Endothelial cell of umbilical vein (primary cell): ENCODE data around the gene ATG5. TPM values are rescaled to one million over a fixed set of nuclear protein-coding genes. Genes with fewer than 3 reads are reported as not detected.

Experiments
- BruUV-seq: library from RNA; stranded (reverse); fragments of 400-500 nt; replicated peaks from 2 replicates; lab custom pipeline; 2021; lab: Mats Ljungman, UMichigan
- CTCF ChIA-PET: fragments of 300-600, 350-600 bp; sonication (Branson Sonifier 250); formaldehyde crosslinking; loops from one replicate; lab custom pipeline; 2021; ENCODE audit warnings: antibody characterized with exemption, inconsistent platforms; lab: Charles Lee
- POLR2A ChIA-PET: fragments of 300-600, 350-600 bp; sonication (Branson Sonifier 250); formaldehyde crosslinking; loops from one replicate; lab custom pipeline; 2021; ENCODE audit warnings: antibody characterized with exemption, inconsistent platforms; lab: Charles Lee
- DNase-seq: peaks from one replicate; pipeline ENCODE4 v3.0.0-alpha.2; 2011; ENCODE audit warnings: low read depth, low spot score
- FAIRE-seq: peaks from 2 replicates; lab custom pipeline; 2011; peaks lifted over from hg19 to GRCh38; lab: Jason Lieb, UNC
- H2AFZ ChIP-seq: 2 replicates; pipeline ENCODE4 v1.6.0; 2012; ENCODE audit warnings: low read depth, low read length, control low read depth, inconsistent platforms
- H3K27ac ChIP-seq: 2 replicates; pipeline ENCODE4 v1.5.1; 2011; ENCODE audit warnings: low read depth, mild to moderate bottlenecking, control low read depth, low read length, moderate library complexity; ENCODE audit not compliant: insufficient read depth
- H3K27me3 ChIP-seq, 2 experiments: 2 replicates each; pipeline versions ENCODE4 v1.6.0 to v1.6.1; 2011; ENCODE audit warnings: low read length in 2 of 2, mixed read lengths in 1 of 2; ENCODE audit not compliant: control insufficient read depth in 2 of 2, insufficient read depth in 2 of 2
- H3K36me3 ChIP-seq, 2 experiments: 2 replicates in 1 of 2; 3 replicates in 1 of 2; pipeline ENCODE4 v1.5.1; 2011; ENCODE audit warnings: low read length in 2 of 2, mild to moderate bottlenecking in 1 of 2, moderate library complexity in 1 of 2; ENCODE audit not compliant: control insufficient read depth in 2 of 2, insufficient read depth in 2 of 2; ENCODE audit errors: extremely low read depth in 1 of 2
- H3K4me1 ChIP-seq: 3 replicates; pipeline ENCODE4 v1.5.1; 2011; ENCODE audit warnings: mild to moderate bottlenecking, low read length; ENCODE audit not compliant: control insufficient read depth, insufficient read depth; ENCODE audit errors: extremely low read depth
- H3K4me2 ChIP-seq: 2 replicates; pipeline ENCODE4 v1.6.1; 2011; ENCODE audit warnings: low read length, control low read depth, mixed read lengths; ENCODE audit not compliant: insufficient read depth
- H3K4me3 ChIP-seq, 3 experiments: fragments of 200-600 bp in 1 of 3; sonication (generic), shearing (Covaris generic) in 1 of 3; replicated peaks in 1 of 3; 2 replicates each; pipeline ENCODE4 v1.5.1; 2011 to 2016; ENCODE audit warnings: control low read depth in 3 of 3, low read length in 3 of 3, mild to moderate bottlenecking in 2 of 3, inconsistent platforms in 1 of 3, low read depth in 1 of 3, moderate library complexity in 1 of 3; ENCODE audit not compliant: insufficient read depth in 1 of 3
- H3K79me2 ChIP-seq: 2 replicates; pipeline ENCODE4 v1.6.0; 2012; ENCODE audit warnings: low read length, inconsistent platforms; ENCODE audit not compliant: control insufficient read depth, insufficient read depth
- H3K9ac ChIP-seq: replicated peaks from 2 replicates; pipeline ENCODE3; 2011; ENCODE audit warnings: low read length, control low read depth; ENCODE audit not compliant: insufficient read depth; ENCODE audit errors: extremely low read depth
- H3K9me1 ChIP-seq: replicated peaks from 3 replicates; pipeline ENCODE4 v1.6.0; 2011; ENCODE audit warnings: mild to moderate bottlenecking, low read length; ENCODE audit not compliant: control insufficient read depth, insufficient read depth; ENCODE audit errors: extremely low read depth
- H3K9me3 ChIP-seq: replicated peaks from 2 replicates; pipeline ENCODE4 v1.5.1; 2012; ENCODE audit warnings: low read length, inconsistent platforms; ENCODE audit not compliant: control insufficient read depth, insufficient read depth
- H4K20me1 ChIP-seq: replicated peaks from 2 replicates; pipeline ENCODE3; 2011; ENCODE audit warnings: mild to moderate bottlenecking, low read length; ENCODE audit not compliant: control insufficient read depth, insufficient read depth; ENCODE audit errors: extremely low read depth
- EZH2 ChIP-seq: IDR thresholded peaks from 2 replicates; pipeline ENCODE4 v1.6.1; 2012; ENCODE audit warnings: borderline replicate concordance, low read depth, mild to moderate bottlenecking, moderate library complexity, low read length, inconsistent platforms; ENCODE audit not compliant: severe bottlenecking
- FOS ChIP-seq: IDR thresholded peaks from 2 replicates; pipeline ENCODE4 v1.6.1; 2011; ENCODE audit warnings: mild to moderate bottlenecking, low read length, moderate library complexity, borderline replicate concordance; ENCODE audit not compliant: insufficient read depth
- GATA2 ChIP-seq: IDR thresholded peaks from 2 replicates; pipeline ENCODE4 v1.7.0; 2011; ENCODE audit warnings: low read depth, mild to moderate bottlenecking, moderate library complexity, mixed read lengths, low read length; ENCODE audit not compliant: insufficient read length, insufficient read depth
- JUN ChIP-seq: IDR thresholded peaks from 2 replicates; pipeline ENCODE4 v1.6.1; 2011; ENCODE audit warnings: borderline replicate concordance, low read depth; ENCODE audit not compliant: insufficient read length, insufficient read depth
- MYC ChIP-seq: IDR thresholded peaks from one replicate; pipeline ENCODE4 v1.6.1; 2011; ENCODE audit warnings: mild to moderate bottlenecking, low read depth, low read length
- POLR2A ChIP-seq: IDR thresholded peaks from 2 replicates; pipeline ENCODE4 v1.6.1; 2012; ENCODE audit warnings: low read depth, mild to moderate bottlenecking, control low read depth, low read length
- POLR2AphosphoS5 ChIP-seq: IDR thresholded peaks from 2 replicates; pipeline ENCODE4 v1.6.1; 2012; ENCODE audit warnings: low read depth, mild to moderate bottlenecking, control low read depth, low read length, moderate library complexity; ENCODE audit not compliant: insufficient read depth
- dilution Hi-C: fragments of 300-500 bp; cut with MboI; formaldehyde crosslinking; loops from one replicate; pipeline ENCODE4 v1.15.0; 2019; ENCODE audit warnings: low sequenced_read_pairs; ENCODE audit not compliant: extremely low pct_ligation_motif_present
- intact Hi-C: fragments of 100-400 bp; cut with micrococcal nuclease; formaldehyde crosslinking; loops from one replicate; pipeline ENCODE4 v1.10.0; 2022
- polyA plus RNA-seq, 4 experiments: library from polyadenylated mRNA; depleted of rRNA in 3 of 4; stranded (reverse) in 3 of 4; unstranded in 1 of 4; fragments of >200 nt; gene quantifications; 2 replicates each; pipeline versions ENCODE4 v1.2.1 to v1.2.3, GENCODE V29; 2011 to 2012; ENCODE audit warnings: missing spikeins in 1 of 4
- total RNA-seq: library from RNA; stranded (reverse); gene quantifications from 2 replicates; pipeline ENCODE4 v1.2.3, GENCODE V29; 2021
- TF ChIP-seq, protein P1 (sequence below), 2 donors: IDR thresholded peaks; 1 replicate in 1 of 2; 2 replicates in 1 of 2; pipeline ENCODE4 v1.5.1; 2011; ENCODE audit warnings: low read length in 2 of 2, mild to moderate bottlenecking in 2 of 2, moderate library complexity in 2 of 2, control low read depth in 1 of 2, inconsistent platforms in 1 of 2, low read depth in 1 of 2; ENCODE audit not compliant: insufficient read depth in 1 of 2; ENCODE audit errors: extremely low read depth in 1 of 2
- TF ChIP-seq, protein P2 (sequence below): IDR thresholded peaks from 2 replicates; pipeline ENCODE4 v1.6.1; 2011; ENCODE audit not compliant: insufficient read depth, insufficient read length

ATG5 gene
- total and polyA plus RNA-seq, 2 donors (not counting 3 experiments of a cell fraction or from before 2014, with no cell fraction given), result 14.1 to 32.8 TPM

DNA sequence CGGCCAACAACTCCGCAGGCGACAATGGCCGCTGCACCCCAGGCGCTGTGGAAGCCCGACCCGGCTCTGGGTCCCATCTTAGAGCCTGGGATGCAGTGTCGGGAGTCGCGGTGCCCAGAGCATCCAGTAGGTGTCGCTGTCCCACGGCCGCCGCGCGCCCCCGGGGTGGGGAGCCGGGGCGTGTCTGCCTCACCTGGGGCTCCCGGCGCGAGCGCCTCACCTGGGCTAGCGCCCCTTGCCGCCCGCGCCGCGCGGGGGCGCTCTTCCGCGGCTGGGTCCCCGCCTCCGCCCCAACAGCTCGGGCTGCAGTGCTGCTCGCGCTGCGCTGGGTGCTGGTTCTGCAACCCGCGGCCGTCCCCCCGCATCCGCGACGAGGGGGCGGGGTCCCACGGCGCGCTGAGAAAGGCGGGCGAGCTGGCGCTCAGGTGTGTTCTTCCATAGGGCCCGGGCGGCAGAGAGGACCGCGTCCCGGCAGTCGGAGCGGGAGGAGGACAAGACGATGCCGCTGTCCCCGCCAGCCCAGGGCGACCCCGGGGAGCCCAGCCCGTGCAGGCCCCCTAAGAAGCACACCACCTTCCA, 34.9 kb upstream of the ATG5 start, which contains the start of gene CRYBG1:
CRYBG1 (plus strand) TSS at position 308 of the 579 bp plus-strand sequence; CDS start at position 500, 192 bp downstream.
- DNase-seq (peak; percentile 23), FAIRE-seq (peak; percentile 43)
- Histone ChIP-seq H3K4me2 (peak within 1 kb of the TSS; percentile 49), H3K9me3 (no peaks in the 10 kb centered on the region), H3K9ac (no peak within 1 kb of the TSS), H3K27me3 (peaks cover 14 to 23% of the 10 kb centered on the region in 2 experiments), H3K9me1 (no peaks in the 10 kb centered on the region), H2AFZ (peak within 1 kb of the TSS; percentile 85), H3K4me3 (peak within 1 kb of the TSS; percentile 2 to 22 (median 17)), H4K20me1 (no peaks in the 10 kb centered on the region), H3K27ac (no peak within 1 kb of the TSS), H3K79me2 (no peaks in the 10 kb centered on the region), H3K36me3 (no peaks in the 10 kb centered on the region), H3K4me1 (peaks cover 7% of the 10 kb centered on the region)
- no TSS peak for BruUV-seq
- intact Hi-C loops, result loop anchor here (2.0 kb wide), 1 partner anchor 22 kb away; no protein-coding TSS in a partner anchor
- dilution Hi-C loops, result no loop called here
- TF ChIP-seq, protein P1, sequence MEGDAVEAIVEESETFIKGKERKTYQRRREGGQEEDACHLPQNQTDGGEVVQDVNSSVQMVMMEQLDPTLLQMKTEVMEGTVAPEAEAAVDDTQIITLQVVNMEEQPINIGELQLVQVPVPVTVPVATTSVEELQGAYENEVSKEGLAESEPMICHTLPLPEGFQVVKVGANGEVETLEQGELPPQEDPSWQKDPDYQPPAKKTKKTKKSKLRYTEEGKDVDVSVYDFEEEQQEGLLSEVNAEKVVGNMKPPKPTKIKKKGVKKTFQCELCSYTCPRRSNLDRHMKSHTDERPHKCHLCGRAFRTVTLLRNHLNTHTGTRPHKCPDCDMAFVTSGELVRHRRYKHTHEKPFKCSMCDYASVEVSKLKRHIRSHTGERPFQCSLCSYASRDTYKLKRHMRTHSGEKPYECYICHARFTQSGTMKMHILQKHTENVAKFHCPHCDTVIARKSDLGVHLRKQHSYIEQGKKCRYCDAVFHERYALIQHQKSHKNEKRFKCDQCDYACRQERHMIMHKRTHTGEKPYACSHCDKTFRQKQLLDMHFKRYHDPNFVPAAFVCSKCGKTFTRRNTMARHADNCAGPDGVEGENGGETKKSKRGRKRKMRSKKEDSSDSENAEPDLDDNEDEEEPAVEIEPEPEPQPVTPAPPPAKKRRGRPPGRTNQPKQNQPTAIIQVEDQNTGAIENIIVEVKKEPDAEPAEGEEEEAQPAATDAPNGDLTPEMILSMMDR (IDR thresholded peaks at IDR 0.05; ENCODE audit: extremely low read depth in 1 of 2, insufficient read depth in 1 of 2, low read depth in 1 of 2, low read length in 2 of 2), result peak; percentile 83 to 88
- no peak for TF ChIP-seq JUN
- POLR2A ChIA-PET, result no interaction called here
- CTCF ChIA-PET, result interaction anchor here (0.7 to 3.3 kb wide), 16 partner anchors 9 to 619 kb away, joined by 3 to 21 read pairs (median 6); no protein-coding TSS in a partner anchor

DNA sequence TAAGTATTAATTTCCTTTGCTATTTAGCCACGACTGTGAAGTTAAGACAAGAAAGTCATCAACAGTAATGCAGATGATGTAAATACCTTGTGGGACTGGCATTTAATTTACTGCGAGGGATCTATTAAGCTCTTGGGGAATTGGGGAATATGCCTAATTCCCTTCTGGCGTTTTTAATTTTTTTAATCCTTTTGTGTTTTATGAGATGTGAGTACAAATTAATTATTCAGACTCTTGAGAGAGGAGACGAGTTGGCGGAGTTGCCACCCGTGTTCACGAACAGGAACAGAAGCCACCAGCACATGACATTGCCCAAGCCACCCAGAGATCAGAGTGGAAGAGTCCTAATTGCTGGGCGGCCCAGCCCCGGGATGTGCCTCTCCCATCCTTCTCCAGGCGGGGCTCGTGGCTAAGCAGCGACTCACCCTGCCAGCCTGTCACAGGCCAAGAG, 34.4 kb upstream of the ATG5 start:
- DNase-seq, result no peak
- no peak overlapping the region for H3K9ac ChIP-seq
- H3K4me3 ChIP-seq, result no peak overlapping the region
- no peaks in the 10 kb centered on the region for H4K20me1 ChIP-seq
- CTCF ChIA-PET, result interaction anchor here (1.3 to 3.3 kb wide), 5 partner anchors 10 to 619 kb away, joined by 9 to 21 read pairs (median 16); no protein-coding TSS in a partner anchor
- peak overlapping the region; percentile 49 for H3K4me2 ChIP-seq
- intact Hi-C loops (loop anchor here (2.0 kb wide), 1 partner anchor 21 kb away; no protein-coding TSS in a partner anchor), dilution Hi-C loops (no loop called here)
- no peaks in the 10 kb centered on the region for H3K79me2 ChIP-seq
- no peak for FAIRE-seq
- no TSS peak for BruUV-seq
- POLR2A ChIA-PET, result no interaction called here
- H3K9me1 ChIP-seq, result no peaks in the 10 kb centered on the region
- no peak overlapping the region for H3K27ac ChIP-seq
- TF ChIP-seq, protein P1 (IDR thresholded peaks at IDR 0.05; ENCODE audit: extremely low read depth in 1 of 2, insufficient read depth in 1 of 2, low read depth in 1 of 2, low read length in 2 of 2), result no peak
- TF ChIP-seq POLR2AphosphoS5, result no peak
- no peak for TF ChIP-seq GATA2
- TF ChIP-seq JUN, result no peak
- TF ChIP-seq, protein P2, sequence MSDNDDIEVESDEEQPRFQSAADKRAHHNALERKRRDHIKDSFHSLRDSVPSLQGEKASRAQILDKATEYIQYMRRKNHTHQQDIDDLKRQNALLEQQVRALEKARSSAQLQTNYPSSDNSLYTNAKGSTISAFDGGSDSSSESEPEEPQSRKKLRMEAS, result no peak
- no peak for TF ChIP-seq POLR2A
- TF ChIP-seq EZH2, result no peak
- TF ChIP-seq FOS, result no peak
- no peak for TF ChIP-seq MYC
- peak overlapping the region; percentile 9 for H2AFZ ChIP-seq
- H3K4me1 ChIP-seq, result peaks cover 7% of the 10 kb centered on the region
- peaks cover 14 to 26% of the 10 kb centered on the region in 2 experiments for H3K27me3 ChIP-seq
- H3K9me3 ChIP-seq, result no peaks in the 10 kb centered on the region
- no peaks in the 10 kb centered on the region for H3K36me3 ChIP-seq
